Measurements from ENCODE around the gene CCDC178.
"Not testable (repeated sequence)": the region's sequence is repeated elsewhere in the genome, so short reads cannot be mapped to it uniquely, and the experiment has no call there.

Gene CCDC178

DNA sequence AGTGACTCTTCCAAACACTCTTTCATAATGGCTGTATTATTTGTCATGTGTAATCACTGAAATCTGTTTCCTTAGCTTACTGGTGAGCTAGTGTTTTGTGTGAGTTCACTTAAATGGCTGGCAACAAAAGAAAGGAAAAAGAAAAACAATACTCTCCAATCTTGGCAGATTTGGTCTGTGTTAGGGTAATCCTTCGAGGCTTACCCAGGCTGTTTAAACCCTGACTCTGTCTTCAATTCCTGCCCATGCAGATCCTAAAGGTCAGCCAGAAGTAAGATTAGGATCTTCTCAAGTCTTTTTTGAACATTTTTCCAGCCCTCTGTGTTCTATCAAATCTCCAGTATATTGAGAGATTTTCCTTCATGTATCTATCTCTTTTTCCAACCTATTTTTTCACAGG lies 85.3 kb downstream of the CCDC178 start:
- no peak for DNase-seq (ENCODE audit: low read depth)

DNA sequence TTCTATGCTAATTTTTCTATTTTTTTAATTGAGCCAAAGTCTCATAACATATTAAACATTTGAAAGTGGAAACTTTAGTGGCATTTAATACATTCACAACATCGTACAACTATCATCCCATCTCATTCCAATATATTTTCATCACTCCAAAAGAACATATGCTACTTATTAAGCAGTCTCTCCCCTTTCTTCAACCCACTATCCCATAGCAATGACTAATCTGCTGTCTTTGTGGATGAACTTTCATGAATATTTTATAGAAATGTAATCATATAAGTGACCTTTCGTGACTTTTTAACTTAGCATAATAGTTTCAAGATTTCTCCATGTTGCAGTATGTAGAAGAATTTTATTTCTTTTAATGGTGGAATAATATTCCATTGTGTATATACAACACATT lies 90.3 kb downstream of the CCDC178 start:
- DNase-seq (ENCODE audit: low read depth) = no peak

DNA sequence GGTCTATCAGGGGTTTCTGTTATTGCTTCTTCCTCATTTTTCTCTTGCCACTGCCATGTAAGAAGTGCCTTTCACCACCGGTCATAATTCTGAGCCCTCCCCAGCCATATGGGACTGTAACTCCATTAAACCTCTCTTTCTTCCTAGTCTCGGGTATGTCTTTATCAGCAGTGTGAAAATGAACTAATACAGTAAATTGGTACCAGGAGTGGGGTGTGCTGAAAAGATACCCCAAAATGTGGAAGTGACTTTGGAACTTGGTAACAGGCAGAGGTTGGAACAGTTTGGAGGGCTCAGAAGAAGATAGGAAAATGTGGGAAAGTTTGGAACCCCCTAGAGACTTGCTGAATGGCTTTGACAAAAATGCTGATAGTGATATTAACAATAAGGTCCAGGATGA lies 100.8 kb downstream of the CCDC178 start:
- not testable (repeated sequence) for DNase-seq (ENCODE audit: low read depth)

DNA sequence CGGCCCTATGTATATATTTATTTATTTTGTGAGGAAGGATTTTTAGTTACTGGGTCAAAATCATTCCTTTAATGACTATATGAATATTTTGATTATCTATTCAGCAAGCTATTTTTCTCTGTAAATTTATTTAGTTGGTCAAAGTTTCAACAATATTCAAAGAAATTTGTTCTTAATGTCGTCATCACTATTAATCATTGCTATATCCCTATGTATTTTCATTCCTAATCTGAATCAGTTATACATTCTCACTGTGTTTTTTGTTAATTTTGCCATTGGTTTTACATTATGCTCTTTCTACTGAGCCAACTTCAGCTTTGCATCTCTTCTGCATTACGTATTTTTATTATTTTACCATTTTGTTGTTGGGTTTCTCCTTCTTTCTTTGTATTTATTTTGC lies 105.7 kb downstream of the CCDC178 start:
- DNase-seq (ENCODE audit: low read depth) = no peak

DNA sequence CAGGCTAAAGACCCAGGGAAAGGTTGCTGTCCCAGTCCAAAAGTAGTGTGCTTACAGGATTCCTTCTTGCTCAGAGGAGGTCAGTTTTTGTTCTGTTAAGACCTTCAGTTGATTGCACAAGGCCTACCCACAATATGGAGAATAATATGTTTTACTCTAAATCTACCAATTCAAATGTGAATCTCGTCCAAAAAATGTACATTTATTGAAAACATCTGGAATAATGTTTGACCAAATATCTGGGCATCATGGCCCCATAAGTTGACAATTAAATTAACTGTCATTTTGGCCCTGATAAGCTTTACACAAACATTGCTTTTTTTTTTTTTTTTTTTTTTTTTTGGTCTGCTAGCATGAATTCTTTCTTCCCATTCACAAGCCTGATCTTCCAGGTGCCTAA lies 109.8 kb downstream of the CCDC178 start:
- no peak for DNase-seq (ENCODE audit: low read depth)

DNA sequence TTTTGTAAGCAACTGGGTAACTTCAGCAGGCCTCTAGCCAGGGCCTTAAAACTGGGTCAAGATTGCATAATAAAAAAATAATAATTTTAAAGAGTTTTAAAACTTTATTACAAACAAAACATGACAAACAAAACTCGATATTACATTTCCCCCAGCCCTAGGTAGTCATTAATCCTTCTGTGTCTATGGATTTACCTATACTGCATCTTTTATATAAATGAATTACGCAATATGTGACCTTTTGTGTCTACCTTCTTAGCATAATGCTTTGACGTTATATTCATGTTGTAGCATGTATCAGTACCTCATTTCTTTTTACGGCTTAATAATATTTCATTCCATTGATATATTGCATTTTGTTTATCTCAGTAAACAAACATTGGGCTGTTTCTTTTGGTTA lies 113.5 kb downstream of the CCDC178 start:
- no peak for DNase-seq (ENCODE audit: low read depth)

DNA sequence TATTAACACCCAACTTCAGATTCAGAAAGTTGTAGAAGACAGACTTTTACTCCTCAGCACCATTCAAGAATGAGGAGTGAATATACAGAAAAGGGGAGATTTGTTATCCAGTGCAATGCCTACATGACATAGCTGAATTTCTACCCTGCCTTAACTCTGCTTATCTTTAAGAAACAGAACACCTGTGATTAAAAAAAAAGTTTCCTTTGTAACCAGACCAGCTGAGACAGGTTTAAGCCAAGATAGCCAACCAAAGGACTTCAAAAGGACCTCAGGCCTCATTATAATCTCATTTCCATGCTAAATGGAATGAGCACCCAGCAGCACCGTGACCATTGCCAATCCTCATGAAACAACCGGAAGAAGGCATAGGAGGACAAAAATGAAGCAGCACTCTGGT lies 122.9 kb downstream of the CCDC178 start:
- no peak for DNase-seq (ENCODE audit: low read depth)

DNA sequence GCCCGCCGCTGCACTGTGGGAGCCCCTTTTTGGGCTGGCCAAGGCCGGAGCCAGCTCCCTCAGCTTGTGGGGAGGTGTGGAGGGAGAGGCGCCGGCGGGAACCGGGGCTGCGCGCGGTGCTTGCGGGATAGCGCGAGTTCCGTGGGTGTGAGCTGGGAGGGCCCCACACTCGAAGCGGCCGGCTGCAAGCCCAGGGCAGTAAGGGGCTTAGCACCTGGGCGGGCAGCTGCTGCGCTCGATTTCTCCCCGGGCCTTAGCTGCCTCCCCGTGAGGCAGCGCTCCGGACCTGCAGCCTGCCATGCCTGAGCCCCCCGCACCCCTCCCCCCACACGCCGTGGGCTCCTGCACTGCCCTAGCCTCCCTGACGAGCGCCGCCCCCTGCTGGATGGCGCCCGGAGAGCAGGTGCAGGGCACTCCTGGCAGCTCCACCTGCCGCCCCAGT lies 124.4 kb downstream of the CCDC178 start:
- no peak for DNase-seq (ENCODE audit: low read depth)

DNA sequence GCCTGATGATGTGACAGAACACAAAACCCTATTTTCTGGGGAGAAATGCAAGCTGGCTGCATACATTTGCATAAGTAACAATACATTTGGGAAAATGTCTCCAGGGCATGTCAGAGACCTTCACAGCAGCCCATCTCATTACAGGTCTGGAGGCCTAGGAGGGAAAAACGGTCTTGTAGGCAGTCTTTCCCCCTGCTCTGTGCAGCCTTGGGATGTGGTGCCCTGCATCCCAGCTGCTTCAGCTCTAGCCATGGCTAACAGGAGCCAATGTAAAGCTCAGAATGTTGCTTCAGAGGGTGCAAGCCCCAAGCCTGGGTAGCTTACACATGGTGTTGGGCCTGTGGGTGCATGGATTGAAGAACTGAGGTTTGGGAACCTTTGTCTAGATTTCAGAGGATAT lies 133.0 kb downstream of the CCDC178 start:
- DNase-seq (ENCODE audit: low read depth) = no peak

DNA sequence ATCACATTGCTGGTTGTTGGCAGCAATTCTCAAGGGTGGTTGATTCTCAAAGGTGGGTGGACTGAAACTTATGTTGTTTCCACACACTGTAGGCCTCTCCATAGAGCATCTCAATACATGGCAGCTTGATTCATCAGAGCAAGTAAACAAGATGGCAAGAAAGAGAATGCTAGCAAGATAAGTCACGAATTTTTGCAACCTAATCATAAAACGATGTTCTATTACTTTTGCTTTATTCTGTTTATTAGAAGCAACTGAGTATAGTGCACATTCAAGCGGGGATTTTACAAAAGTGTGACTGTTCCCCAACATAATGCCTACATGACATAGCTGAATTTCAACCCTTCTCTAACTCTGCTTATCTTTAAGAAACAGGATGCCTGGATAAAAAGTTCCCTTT lies 136.2 kb downstream of the CCDC178 start:
- DNase-seq (ENCODE audit: low read depth) = no peak

DNA sequence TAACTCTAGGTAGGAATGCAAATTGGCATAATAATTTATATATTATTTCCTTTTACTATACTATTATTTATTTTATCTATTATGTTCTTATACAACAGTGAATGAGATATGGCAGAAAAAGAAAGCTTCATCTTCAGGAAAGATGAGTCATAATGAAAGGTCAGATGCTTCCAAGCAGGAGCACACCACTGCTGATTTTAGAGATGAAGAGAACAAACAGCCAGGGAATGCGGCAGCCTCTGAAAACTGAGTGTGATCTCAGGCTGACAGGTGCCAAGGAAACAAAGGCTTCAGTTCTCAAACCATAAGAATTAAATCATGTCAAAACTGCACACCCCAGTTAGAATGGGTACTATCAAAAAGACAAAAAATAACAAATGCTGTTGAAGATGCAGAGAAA lies 149.0 kb downstream of the CCDC178 start:
- no peak for DNase-seq (ENCODE audit: low read depth)

DNA sequence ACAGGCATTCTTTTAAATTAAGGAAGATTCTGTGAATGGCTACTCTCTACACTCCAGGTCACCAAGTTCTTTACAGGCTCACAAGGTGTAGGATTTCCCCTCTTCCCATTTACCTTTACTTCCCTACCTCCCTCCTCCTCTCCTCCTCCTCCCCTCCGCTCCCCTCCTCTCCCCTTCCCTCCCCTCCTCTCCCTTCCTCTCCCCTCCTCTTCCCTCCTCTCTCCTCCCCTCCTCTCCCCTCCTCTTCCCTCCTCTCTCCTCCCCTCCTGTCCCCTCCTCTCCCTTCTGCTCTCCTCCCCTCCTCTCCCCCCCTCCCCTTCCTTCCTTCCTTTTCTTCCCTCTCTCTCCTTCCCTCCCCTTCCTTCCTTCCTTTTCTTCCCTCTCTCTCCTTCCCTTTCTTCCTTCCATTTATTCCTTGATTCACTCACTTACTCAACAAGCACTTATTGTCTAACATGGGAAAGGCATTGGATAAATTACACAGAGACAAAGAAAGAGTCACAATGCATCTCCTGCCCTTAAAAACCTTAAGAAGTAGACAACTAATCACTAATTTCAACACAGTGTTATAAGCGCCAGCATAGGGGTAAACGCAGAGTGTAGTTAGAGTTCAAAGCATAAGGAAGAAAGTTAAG lies 152.3 kb downstream of the CCDC178 start:
- no peak for DNase-seq (ENCODE audit: low read depth)

DNA sequence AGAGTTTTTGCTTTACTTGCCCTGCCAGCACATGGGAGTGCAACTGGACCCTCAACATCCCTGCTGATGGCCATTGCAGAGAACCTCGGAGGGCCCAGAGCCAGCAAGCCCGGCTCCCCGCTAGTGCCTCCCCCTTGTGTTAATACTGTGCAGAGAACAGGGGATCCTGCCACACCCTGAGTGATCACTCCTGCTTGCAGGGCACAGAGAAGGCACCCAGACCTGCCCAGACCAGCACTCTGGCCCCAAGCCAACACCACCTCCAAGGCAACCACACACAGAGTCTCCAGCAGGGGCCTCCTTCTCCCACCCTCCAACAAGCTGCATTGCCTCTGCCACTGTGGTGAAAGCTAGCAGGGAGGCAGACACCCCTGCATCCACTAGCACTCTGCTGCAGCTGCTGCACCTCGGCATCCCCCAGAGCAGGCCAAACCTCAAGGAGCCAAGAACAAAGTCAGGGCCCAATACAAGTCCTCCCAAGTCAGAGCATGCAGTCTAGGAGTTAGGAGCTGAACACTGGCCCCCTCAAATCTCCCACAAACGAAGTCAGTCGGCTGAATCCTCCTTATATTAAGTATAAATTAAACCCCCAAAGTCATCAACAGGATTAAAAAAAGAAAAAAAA lies 157.7 kb downstream of the CCDC178 start:
- DNase-seq (ENCODE audit: low read depth) = no peak

DNA sequence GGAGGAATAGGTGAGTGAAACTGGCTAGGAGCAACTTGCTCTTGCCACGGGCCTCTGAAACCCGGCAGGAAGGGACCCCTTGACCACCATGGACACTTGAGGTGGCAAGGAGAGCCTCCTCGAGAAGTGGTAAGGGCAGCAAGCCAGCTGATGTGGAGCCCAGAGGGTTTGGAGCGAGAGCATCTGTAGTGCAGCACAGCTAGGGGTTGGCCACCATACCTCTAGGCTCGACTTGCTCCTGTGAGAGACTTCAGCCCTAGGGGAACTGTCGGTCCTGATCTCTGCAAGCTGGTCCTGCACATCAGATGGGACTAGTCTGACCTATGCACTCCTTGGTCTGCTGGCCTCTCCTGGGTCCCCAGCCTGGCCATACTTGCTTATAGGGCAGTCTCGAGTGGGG lies 158.4 kb downstream of the CCDC178 start:
- DNase-seq (ENCODE audit: low read depth) = no peak

DNA sequence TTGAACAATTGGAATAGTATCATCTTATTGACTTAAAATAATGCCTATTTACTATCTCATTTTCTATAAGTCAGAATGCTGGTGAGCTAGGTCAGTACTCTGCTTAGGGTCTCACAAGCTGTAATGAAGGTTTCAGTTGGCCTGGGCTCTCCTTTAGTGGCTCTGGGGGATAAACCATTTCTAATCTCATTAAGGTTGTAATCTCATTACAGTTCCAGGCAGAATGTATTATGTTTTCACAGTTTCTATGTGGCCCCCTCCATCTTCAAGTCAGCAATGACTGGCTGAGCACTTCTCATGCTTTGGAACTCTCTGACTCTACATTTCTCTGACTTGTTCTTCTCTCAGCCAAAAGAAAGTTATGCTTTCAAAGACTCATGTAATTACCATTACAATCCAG lies 163.1 kb downstream of the CCDC178 start:
- DNase-seq (ENCODE audit: low read depth) = no peak

DNA sequence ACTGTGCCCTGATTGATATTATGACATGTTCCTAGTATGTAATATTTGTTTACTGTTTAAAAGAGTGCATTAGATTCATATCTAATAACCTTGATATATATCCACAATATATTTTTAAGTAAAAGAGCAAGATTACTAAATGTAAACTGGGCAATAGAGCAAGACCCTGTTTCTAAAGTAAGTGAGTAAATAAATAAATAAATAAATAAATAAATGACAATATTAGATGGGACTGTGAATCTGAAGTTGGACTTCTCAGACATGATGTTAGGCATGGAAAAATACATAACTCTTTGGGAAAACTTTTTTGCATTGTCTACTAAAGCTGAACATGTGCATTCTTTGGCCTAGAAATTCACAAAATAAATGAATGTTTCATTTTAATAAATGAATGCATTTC lies 164.7 kb downstream of the CCDC178 start:
- no peak for DNase-seq (ENCODE audit: low read depth)

DNA sequence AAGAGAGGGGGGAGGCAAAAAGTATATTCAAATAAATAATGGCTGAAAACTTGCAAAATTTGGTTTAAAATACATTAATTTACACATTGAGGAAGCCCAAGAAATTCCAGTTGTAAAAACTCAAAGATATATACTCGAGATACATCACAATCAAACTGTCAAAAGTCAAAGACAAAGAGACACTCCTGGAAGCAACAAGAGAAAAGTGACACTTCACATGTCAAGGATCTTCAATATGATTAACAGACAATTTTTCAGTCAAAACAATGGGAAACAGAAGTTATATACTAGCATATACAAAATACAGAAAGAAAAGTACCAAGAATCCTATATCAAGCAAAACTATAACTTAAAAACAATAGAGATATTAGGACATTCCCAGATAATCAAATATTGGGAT lies 170.2 kb downstream of the CCDC178 start:
- DNase-seq (ENCODE audit: low read depth) = no peak

DNA sequence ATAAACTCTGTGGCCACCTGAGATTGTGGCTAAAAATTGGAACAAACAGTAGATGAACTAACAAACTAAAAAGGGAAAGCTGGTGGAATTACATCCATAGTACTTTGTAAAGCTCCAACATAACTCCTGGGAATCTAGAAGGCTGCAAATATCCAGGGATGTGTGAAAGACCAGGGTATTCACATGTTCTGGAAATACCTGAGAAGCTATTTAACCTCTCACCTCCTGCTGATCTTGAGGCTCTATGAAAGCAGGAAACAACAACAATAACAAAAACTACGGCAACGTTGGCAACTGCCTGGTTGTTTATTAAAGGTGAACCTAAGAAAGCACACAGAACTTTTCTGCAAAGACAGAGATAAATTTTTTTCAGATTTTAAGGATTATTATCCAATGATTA lies 171.3 kb downstream of the CCDC178 start:
- DNase-seq (ENCODE audit: low read depth) = no peak

DNA sequence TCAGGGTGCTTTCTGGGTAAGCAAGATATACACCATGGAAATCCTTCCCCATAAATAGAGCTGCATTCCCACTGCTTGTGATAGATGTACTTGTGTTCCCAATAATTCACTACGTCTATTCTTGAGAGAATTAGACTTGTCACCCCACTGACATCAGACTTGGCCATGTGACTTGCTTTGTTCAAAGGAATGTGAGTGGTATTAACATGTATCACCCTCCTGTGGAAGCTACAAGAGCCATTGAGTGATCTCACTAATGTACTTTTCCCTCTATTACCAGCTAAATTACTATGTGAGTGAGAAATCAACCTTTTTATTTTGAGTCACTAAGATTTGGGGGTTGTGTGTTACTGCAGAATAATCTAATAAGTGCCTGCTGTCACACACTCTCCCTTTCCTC lies 176.0 kb downstream of the CCDC178 start:
- no peak for DNase-seq (ENCODE audit: low read depth)

DNA sequence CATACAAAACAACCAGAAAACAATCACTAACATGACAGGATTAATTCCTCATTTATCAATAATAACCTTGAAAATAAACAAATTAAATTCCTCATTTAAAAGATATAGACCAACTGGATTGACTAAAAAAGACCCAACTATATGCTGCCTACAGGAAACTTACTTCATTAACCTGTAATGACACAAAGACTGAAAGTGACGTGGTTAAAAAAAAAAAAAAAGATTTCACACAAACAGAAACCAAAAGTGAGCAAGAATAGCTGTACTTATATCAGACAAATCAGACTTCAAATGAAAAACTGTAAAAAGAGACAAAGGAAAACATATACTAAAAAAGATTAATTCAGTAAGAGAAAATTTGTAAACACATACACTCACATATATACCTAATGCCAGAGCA lies 201.2 kb downstream of the CCDC178 start:
- no peak for DNase-seq (ENCODE audit: low read depth)

DNA sequence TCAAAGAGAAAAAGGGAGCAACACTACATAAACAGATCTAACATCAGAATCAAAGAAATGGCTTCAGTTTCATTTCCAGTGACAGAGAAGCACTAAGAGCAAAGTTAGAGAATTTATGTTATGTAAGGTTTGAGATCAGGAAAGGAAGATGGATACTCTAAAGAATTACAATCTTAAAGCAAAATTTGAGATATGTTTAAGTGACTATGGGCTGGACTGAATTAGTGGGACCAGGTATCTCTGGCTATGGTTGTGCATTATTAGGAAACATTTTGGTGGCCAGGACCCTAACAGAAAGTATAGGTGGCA lies 208.2 kb downstream of the CCDC178 start:
- DNase-seq (ENCODE audit: low read depth) = no peak

DNA sequence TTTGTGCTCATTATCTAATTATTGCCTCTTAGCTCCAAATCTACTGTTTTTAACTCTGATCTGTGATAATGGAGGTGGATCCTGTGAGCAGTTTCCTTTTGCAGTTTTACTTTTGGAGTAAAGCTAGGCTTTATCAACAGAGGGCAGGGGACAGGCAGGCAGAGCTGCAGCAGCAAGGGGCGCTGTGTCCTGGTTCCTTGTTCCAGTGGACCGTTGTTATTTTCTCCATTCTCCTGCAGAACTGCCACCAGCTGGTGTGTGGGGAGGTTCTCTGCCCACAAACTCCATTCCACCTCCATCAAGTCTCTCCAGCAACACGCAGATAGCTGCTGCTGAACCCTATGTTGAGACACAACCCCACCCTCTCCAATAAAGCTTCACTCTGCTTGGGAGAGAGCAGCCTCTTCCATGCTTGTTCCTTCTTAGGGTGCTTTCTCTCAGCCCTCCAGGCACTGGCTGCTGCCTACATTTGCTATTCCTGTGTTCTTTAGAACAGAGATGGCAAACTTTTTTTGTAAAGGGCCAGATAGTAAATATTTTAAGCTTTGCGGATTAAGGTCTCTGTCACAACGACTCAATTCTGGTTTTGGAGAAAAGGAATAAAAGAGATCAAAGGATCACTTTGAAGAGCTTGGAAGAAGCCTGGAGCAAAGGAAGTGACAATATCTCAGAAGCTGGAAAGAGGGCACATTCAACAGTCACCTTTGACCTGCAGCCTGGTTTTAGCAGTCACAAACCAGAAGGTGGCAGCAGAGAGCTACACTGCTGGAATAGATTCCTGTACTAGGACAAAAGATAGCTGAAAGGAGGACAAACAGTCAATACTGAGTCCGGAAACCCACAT lies 208.8 kb downstream of the CCDC178 start:
- DNase-seq (ENCODE audit: low read depth) = no peak

DNA sequence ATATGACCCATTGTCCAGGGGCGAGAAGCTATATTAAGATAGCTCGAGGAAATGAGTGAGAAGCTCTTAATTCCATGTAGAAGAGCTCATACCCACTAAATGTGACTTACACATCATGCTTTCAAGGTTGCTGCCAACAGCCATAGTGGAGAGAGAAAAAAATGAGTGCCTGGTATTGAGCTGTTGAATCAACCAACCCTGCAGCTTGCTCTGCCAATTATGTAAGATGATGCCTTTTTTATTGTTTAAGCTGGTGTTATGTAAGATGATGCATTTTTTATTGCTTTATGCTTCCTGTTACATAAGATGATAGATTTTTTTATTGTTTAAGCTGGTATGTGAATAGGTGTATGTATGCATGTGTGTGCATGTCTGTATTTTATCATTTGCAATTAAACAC lies 228.2 kb downstream of the CCDC178 start:
- DNase-seq (ENCODE audit: low read depth) = no peak

All from stimulated activated CD8-positive, alpha-beta memory T cell treated with anti-CD3 and anti-CD28 coated beads, Interleukin-15, amount 100 ng/mL, for 24 hours (primary cell).